D341Med (cell line): ENCODE results near the gene NAA11.

Experiments
- DNase-seq: peaks from one replicate; pipeline ENCODE4 v3.0.0; 2012; ENCODE audit warnings: low spot score

NAA11 gene

GRCh38 chr4:79325864-79326328, at the start of gene NAA11:
Gene NAA11 (minus strand): TSS chr4:79326061. CDS start chr4:79325877, 184 bp downstream.
- no peak for DNase-seq

- DNase-seq = no peak
Observed at GRCh38 chr4:79370026-79370425, 44.2 kb upstream of the NAA11 start.

GRCh38 chr4:79367096-79367495, 41.2 kb upstream of the NAA11 start:
- no peak for DNase-seq

GRCh38 chr4:79366422-79366821, 40.6 kb upstream of the NAA11 start:
- DNase-seq = no peak

GRCh38 chr4:79364061-79364460, 38.2 kb upstream of the NAA11 start:
- peak; percentile 47 for DNase-seq

- no peak for DNase-seq
Observed at GRCh38 chr4:79362626-79363025, 36.8 kb upstream of the NAA11 start.

- no peak for DNase-seq
Observed at GRCh38 chr4:79360006-79360405, 34.1 kb upstream of the NAA11 start.

GRCh38 chr4:79358438-79358837, 32.6 kb upstream of the NAA11 start:
- DNase-seq = no peak

- no peak for DNase-seq
Observed at GRCh38 chr4:79357365-79357764, 31.5 kb upstream of the NAA11 start.

- DNase-seq = no peak
Observed at GRCh38 chr4:79353075-79353474, 27.2 kb upstream of the NAA11 start.

GRCh38 chr4:79348405-79348804, 22.5 kb upstream of the NAA11 start:
- no peak for DNase-seq

GRCh38 chr4:79341893-79342653, 16.2 kb upstream of the NAA11 start:
- no peak for DNase-seq

GRCh38 chr4:79340568-79340967, 14.7 kb upstream of the NAA11 start:
- no peak for DNase-seq

GRCh38 chr4:79338148-79338547, 12.3 kb upstream of the NAA11 start:
- no peak for DNase-seq

GRCh38 chr4:79334783-79335182, 8.9 kb upstream of the NAA11 start:
- no peak for DNase-seq

- no peak for DNase-seq
Observed at GRCh38 chr4:79334341-79334740, 8.5 kb upstream of the NAA11 start.

- no peak for DNase-seq
Observed at GRCh38 chr4:79331126-79331876, 5.4 kb upstream of the NAA11 start.

GRCh38 chr4:79330720-79331119, 4.9 kb upstream of the NAA11 start:
- DNase-seq = no peak

GRCh38 chr4:79325436-79325835, 425 bp downstream of the NAA11 start:
- no peak for DNase-seq

- DNase-seq = no peak
Observed at GRCh38 chr4:79319975-79320374, 5.9 kb downstream of the NAA11 start.

- no peak for DNase-seq
Observed at GRCh38 chr4:79317711-79318110, 8.2 kb downstream of the NAA11 start.

- no peak for DNase-seq
Observed at GRCh38 chr4:79315891-79316290, 10.0 kb downstream of the NAA11 start.

- DNase-seq = no peak
Observed at GRCh38 chr4:79311279-79311678, 14.6 kb downstream of the NAA11 start.
